Fibroblast of lung (primary cell): ENCODE results near the gene CAMTA1. TPM values are rescaled to one million over a fixed set of nuclear protein-coding genes. Genes with fewer than 3 reads are reported as not detected.

Experiments used
- DNase-seq, 2 donors: peaks; one replicate each; pipeline versions ENCODE4 v3.0.0 to v3.0.0-alpha.2; 2010; ENCODE audit warnings: low read depth in 2 of 2
- H2AFZ ChIP-seq: 2 replicates; pipeline ENCODE4 v1.5.1; 2012; ENCODE audit warnings: low read length, control low read depth, inconsistent platforms
- H3K27ac ChIP-seq: 2 replicates; pipeline ENCODE4 v1.5.1; 2011; ENCODE audit warnings: low read length, control low read depth; ENCODE audit not compliant: insufficient read depth
- H3K27me3 ChIP-seq: 2 replicates; pipeline ENCODE4 v1.5.1; 2011; ENCODE audit warnings: mild to moderate bottlenecking, low read length; ENCODE audit not compliant: control insufficient read depth, insufficient read depth
- H3K36me3 ChIP-seq: 2 replicates; pipeline ENCODE4 v1.5.1; 2011; ENCODE audit warnings: low read length; ENCODE audit not compliant: control insufficient read depth, insufficient read depth
- H3K4me1 ChIP-seq: 2 replicates; pipeline ENCODE4 v1.5.1; 2011; ENCODE audit warnings: low read length; ENCODE audit not compliant: control insufficient read depth, insufficient read depth; ENCODE audit errors: extremely low read depth
- H3K4me2 ChIP-seq: 2 replicates; pipeline ENCODE4 v1.5.1; 2011; ENCODE audit warnings: low read length, control low read depth; ENCODE audit not compliant: insufficient read depth; ENCODE audit errors: extremely low read depth
- H3K4me3 ChIP-seq, 4 experiments: fragments of 200-600 bp in 1 of 4; sonication (generic) in 1 of 4; replicated peaks in 1 of 4; 2 replicates each; pipeline ENCODE4 v1.5.1; 2011 to 2016; ENCODE audit warnings: low read length in 4 of 4, low read depth in 3 of 4, mild to moderate bottlenecking in 3 of 4, control low read depth in 2 of 4, inconsistent platforms in 1 of 4, mixed read lengths in 1 of 4; ENCODE audit not compliant: insufficient read depth in 1 of 4; ENCODE audit errors: control extremely low read depth in 1 of 4
- H3K79me2 ChIP-seq: 2 replicates; pipeline ENCODE4 v1.5.1; 2012; ENCODE audit warnings: mild to moderate bottlenecking, low read length, inconsistent platforms; ENCODE audit not compliant: control insufficient read depth, insufficient read depth
- H3K9ac ChIP-seq: 2 replicates; pipeline ENCODE4 v1.5.1; 2011; ENCODE audit warnings: mild to moderate bottlenecking, low read length, control low read depth; ENCODE audit not compliant: insufficient read depth
- H3K9me3 ChIP-seq: 2 replicates; pipeline ENCODE4 v1.5.1; 2012; ENCODE audit warnings: low read depth, low read length; ENCODE audit not compliant: control insufficient read depth, insufficient read depth
- H4K20me1 ChIP-seq: 2 replicates; pipeline ENCODE4 v1.5.1; 2011; ENCODE audit warnings: low read length; ENCODE audit not compliant: control insufficient read depth, insufficient read depth; ENCODE audit errors: extremely low read depth
- EZH2 ChIP-seq: IDR thresholded peaks from 2 replicates; pipeline ENCODE4 v1.5.1; 2012; ENCODE audit warnings: low read length, control low read depth, mild to moderate bottlenecking; ENCODE audit errors: missing control alignments
- polyA plus RNA-seq, 2 donors: library from polyadenylated mRNA; depleted of rRNA in 1 of 2; stranded (reverse) in 1 of 2; unstranded in 1 of 2; fragments of >200 nt; gene quantifications; 2 replicates each; pipeline ENCODE4 v1.2.1, GENCODE V29; 2011 to 2012; ENCODE audit warnings: missing spikeins in 1 of 2
- total RNA-seq: library from RNA; depleted of rRNA; stranded (reverse); fragments of >200 nt; gene quantifications from 2 replicates; pipeline ENCODE4 v1.2.1, GENCODE V29; 2014
- TF ChIP-seq, protein P1 (sequence below), 2 donors: IDR thresholded peaks in 1 of 2; conservative IDR thresholded peaks in 1 of 2; 1 replicate in 1 of 2; 2 replicates in 1 of 2; pipeline ENCODE4 v1.5.1; 2011 to 2012; ENCODE audit warnings: low read length in 2 of 2, control low read depth in 1 of 2, inconsistent platforms in 1 of 2, low read depth in 1 of 2, mild to moderate bottlenecking in 1 of 2

CAMTA1 gene
- total and polyA plus RNA-seq, 2 donors (not counting 1 experiment from before 2014, with no cell fraction given), result 47.6 to 86.0 TPM

DNA sequence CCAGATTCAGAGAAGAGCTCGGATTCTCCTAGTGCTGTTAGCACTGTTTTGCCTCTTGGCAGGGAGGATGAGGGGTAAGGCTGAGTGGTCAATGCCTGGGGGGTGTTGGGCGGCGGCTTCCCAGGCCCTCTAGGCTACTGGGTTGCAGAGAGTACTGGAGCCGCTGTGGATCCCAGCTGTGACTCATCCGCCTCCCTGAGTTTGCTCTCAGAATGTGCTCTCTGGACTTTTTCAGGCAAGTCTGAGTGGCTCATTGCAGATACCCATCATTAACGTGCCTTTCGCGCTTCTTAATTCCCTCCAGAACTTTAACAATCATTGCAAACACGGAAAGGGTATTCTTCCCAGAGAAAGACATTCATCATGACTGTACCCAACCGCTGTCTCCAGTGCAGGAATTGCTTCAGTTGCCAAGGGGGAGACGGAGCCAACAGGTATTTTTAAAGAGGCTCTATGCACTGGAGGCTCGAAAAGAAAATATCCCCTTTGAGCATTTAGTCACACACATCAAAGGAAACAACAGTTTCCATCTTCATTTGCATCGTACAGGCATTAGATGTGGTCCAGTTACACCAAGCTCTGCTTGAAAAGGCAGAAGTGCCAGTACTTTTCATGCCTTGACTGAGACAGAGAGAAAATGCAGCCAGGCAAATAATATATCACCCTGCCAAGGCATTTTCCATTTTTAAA, 14.4 kb upstream of the CAMTA1 start:
- H3K4me2 ChIP-seq, result peak overlapping the region; percentile 68
- no peak overlapping the region for H2AFZ ChIP-seq
- H3K4me3 ChIP-seq, result no peak overlapping the region
- H3K9me3 ChIP-seq, result no peaks in the 10 kb centered on the region
- H4K20me1 ChIP-seq, result no peaks in the 10 kb centered on the region
- TF ChIP-seq, protein P1, sequence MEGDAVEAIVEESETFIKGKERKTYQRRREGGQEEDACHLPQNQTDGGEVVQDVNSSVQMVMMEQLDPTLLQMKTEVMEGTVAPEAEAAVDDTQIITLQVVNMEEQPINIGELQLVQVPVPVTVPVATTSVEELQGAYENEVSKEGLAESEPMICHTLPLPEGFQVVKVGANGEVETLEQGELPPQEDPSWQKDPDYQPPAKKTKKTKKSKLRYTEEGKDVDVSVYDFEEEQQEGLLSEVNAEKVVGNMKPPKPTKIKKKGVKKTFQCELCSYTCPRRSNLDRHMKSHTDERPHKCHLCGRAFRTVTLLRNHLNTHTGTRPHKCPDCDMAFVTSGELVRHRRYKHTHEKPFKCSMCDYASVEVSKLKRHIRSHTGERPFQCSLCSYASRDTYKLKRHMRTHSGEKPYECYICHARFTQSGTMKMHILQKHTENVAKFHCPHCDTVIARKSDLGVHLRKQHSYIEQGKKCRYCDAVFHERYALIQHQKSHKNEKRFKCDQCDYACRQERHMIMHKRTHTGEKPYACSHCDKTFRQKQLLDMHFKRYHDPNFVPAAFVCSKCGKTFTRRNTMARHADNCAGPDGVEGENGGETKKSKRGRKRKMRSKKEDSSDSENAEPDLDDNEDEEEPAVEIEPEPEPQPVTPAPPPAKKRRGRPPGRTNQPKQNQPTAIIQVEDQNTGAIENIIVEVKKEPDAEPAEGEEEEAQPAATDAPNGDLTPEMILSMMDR (conservative IDR thresholded peaks at IDR 0.05 in 1 of 2, IDR thresholded peaks at IDR 0.05 in 1 of 2; ENCODE audit: low read depth in 1 of 2, low read length in 2 of 2), result no peak
- TF ChIP-seq EZH2, result no peak
- no peak overlapping the region for H3K27ac ChIP-seq
- H3K4me1 ChIP-seq, result no peaks in the 10 kb centered on the region
- no peaks in the 10 kb centered on the region for H3K79me2 ChIP-seq
- H3K9ac ChIP-seq, result no peak overlapping the region
- no peaks in the 10 kb centered on the region for H3K36me3 ChIP-seq
- H3K27me3 ChIP-seq, result no peaks in the 10 kb centered on the region
- DNase-seq, result peak; percentile 21 to 57

GRCh38 chr1:6771441-6771769, 13.8 kb upstream of the CAMTA1 start:
- no peaks in the 10 kb centered on the region for H4K20me1 ChIP-seq
- H3K4me1 ChIP-seq, result no peaks in the 10 kb centered on the region
- no peaks in the 10 kb centered on the region for H3K9me3 ChIP-seq
- no peak overlapping the region for H3K27ac ChIP-seq
- no peak overlapping the region for H3K4me2 ChIP-seq
- H3K27me3 ChIP-seq, result no peaks in the 10 kb centered on the region
- no peak overlapping the region for H2AFZ ChIP-seq
- H3K9ac ChIP-seq, result no peak overlapping the region
- DNase-seq, result no peak
- no peaks in the 10 kb centered on the region for H3K36me3 ChIP-seq
- TF ChIP-seq EZH2, result no peak
- TF ChIP-seq, protein P1 (conservative IDR thresholded peaks at IDR 0.05 in 1 of 2, IDR thresholded peaks at IDR 0.05 in 1 of 2; ENCODE audit: low read depth in 1 of 2, low read length in 2 of 2), result no peak
- no peak overlapping the region for H3K4me3 ChIP-seq
- H3K79me2 ChIP-seq, result no peaks in the 10 kb centered on the region

GRCh38 chr1:6774381-6774780, 10.9 kb upstream of the CAMTA1 start:
- Histone ChIP-seq H3K79me2 (no peaks in the 10 kb centered on the region), H3K27me3 (no peaks in the 10 kb centered on the region), H3K4me2 (no peak overlapping the region), H4K20me1 (no peaks in the 10 kb centered on the region), H3K4me3 (no peak overlapping the region), H3K9me3 (no peaks in the 10 kb centered on the region), H3K9ac (no peak overlapping the region), H3K4me1 (no peaks in the 10 kb centered on the region), H3K36me3 (no peaks in the 10 kb centered on the region), H3K27ac (no peak overlapping the region), H2AFZ (no peak overlapping the region)
- TF ChIP-seq, protein P1 (conservative IDR thresholded peaks at IDR 0.05 in 1 of 2, IDR thresholded peaks at IDR 0.05 in 1 of 2; ENCODE audit: low read depth in 1 of 2, low read length in 2 of 2), result no peak
- no peak for TF ChIP-seq EZH2
- no peak for DNase-seq
